K562 treated with DMSO at 1 percent for 24 hours (cell line): ENCODE data around the gene CCDC182. TPM values are rescaled to one million over a fixed set of nuclear protein-coding genes. Genes with fewer than 3 reads are reported as not detected.

Experiments used
- total RNA-seq: library from RNA; unstranded; fragments of 300-600 nt; gene quantifications from 2 replicates; pipeline ENCODE4 v1.2.3, GENCODE V29; 2022; ENCODE audit warnings: low read depth; ENCODE audit not compliant: insufficient read depth

Gene CCDC182
- total RNA-seq, result not detected in 2 replicates

DNA sequence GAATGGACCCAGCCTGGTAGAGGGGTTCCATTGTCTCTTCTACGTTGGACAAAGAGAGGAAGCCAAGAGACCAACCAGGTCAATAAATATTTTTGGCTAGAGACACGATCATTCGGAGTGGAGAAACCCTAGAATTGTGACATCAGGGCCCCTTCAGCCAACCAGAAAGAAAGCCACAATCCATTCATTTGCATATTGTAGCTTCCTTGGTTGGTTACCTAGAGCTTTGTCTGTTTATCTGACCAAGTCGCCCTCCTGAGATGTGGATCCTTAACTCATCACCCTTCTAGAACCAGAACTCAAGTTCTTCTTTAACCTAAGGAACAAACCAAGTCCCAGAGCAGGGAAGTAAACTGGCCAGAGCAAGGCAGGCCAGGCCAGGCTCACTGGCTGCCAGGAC lies at the start of gene CCDC182:
Gene CCDC182, minus strand, starts transcription at position 58 of the 400 bp plus-strand sequence. Its CDS starts 27 bp downstream, at position 31.

Other genes starting within 250 kb of the CCDC182 start
- 48.3 and 59.7 TPM in 2 replicates for gene MRPS23, start 104.7 kb upstream of the CCDC182 start, total RNA-seq
- 4.6 and 6.8 TPM in 2 replicates for gene CUEDC1, start 210.1 kb upstream of the CCDC182 start, total RNA-seq
- 22.4 and 24.7 TPM in 2 replicates for gene VEZF1, start 243.0 kb upstream of the CCDC182 start, total RNA-seq